Body of pancreas (tissue), 4 donors: ENCODE data around the gene FETUB.

Experiments used
- POLR2A ChIP-seq, 3 donors: fragments of 450-650 bp; IDR thresholded peaks; one replicate each; pipeline ENCODE4 v1.6.1; 2016; ENCODE audit warnings: antibody characterized with exemption in 3 of 3, mild to moderate bottlenecking in 2 of 3
- TF ChIP-seq, protein P1 (sequence below), 7 experiments: fragments of 450-650 bp in 4 of 7; fragments of 200-600 bp in 3 of 7; sonication (generic) in 3 of 7; IDR thresholded peaks; one replicate each; pipeline ENCODE4 v1.5.1; 2016 to 2019; ENCODE audit warnings: antibody characterized with exemption in 7 of 7

DNA sequence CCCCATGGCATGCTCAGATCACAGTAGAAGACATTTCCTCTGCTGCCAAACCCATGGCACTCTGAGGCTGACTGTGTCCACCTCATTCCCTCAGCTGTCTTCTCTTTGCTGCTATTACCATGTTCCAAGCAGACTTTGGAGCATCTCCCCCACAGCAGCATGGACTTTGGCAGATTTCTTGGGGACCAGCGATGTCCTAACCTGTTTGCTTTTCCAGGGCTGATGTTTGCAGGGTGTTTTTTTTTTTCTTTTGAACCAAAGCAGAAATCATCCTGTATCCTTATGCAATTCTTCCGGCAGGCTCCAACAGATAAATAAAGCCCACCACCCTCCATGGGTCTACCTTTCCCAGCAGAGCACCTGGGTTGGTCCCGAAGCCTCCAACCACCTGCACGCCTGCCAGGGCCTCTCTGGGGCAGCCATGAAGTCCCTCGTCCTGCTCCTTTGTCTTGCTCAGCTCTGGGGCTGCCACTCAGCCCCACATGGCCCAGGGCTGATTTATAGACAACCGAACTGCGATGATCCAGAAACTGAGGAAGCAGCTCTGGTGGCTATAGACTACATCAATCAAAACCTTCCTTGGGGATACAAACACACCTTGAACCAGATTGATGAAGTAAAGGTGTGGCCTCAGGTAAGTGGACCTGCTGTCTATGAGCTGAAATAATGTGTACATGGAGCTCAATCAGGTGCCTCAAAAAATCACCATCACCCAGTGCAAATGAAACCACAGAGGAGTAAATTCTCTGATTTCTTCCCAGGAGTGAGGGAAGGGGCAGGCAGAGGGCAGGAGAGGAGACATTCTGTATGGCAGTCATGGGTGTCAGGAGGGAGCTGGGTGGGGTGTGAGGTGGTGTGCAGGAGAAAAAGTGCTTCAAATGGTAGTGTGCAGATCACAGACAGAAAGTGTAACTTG, 27.2 kb upstream of the FETUB start, which contains the start of gene AHSG:
- TF ChIP-seq, protein P1, sequence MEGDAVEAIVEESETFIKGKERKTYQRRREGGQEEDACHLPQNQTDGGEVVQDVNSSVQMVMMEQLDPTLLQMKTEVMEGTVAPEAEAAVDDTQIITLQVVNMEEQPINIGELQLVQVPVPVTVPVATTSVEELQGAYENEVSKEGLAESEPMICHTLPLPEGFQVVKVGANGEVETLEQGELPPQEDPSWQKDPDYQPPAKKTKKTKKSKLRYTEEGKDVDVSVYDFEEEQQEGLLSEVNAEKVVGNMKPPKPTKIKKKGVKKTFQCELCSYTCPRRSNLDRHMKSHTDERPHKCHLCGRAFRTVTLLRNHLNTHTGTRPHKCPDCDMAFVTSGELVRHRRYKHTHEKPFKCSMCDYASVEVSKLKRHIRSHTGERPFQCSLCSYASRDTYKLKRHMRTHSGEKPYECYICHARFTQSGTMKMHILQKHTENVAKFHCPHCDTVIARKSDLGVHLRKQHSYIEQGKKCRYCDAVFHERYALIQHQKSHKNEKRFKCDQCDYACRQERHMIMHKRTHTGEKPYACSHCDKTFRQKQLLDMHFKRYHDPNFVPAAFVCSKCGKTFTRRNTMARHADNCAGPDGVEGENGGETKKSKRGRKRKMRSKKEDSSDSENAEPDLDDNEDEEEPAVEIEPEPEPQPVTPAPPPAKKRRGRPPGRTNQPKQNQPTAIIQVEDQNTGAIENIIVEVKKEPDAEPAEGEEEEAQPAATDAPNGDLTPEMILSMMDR (IDR thresholded peaks at IDR 0.05): no peak
- TF ChIP-seq POLR2A (IDR thresholded peaks at IDR 0.05): no peak
